ENCODE results near the gene MUS81.

GRCh38 chr11:65873318-65874156, 13.3 kb downstream of the MUS81 start:
- TF ChIP-seq CTCF (IDR thresholded peaks at IDR 0.05) (no peak), EZH2phosphoT487 (IDR thresholded peaks at IDR 0.05) (no peak), EZH2 (IDR thresholded peaks at IDR 0.05) (peak; percentile 59)
